GM21717 (cell line): Measurements from ENCODE around the gene HSFX3.
"Not testable (repeated sequence)": the region's sequence is repeated elsewhere in the genome, so short reads cannot be mapped to it uniquely, and the experiment has no call there.

Experiments
- ATAC-seq: cut with Tn5 transposase; IDR thresholded peaks from one replicate; pipeline ENCODE4 v1.9.1; 2021; ENCODE audit warnings: mild to moderate bottlenecking, moderate library complexity; ENCODE audit not compliant: unreplicated experiment

Gene HSFX3

DNA sequence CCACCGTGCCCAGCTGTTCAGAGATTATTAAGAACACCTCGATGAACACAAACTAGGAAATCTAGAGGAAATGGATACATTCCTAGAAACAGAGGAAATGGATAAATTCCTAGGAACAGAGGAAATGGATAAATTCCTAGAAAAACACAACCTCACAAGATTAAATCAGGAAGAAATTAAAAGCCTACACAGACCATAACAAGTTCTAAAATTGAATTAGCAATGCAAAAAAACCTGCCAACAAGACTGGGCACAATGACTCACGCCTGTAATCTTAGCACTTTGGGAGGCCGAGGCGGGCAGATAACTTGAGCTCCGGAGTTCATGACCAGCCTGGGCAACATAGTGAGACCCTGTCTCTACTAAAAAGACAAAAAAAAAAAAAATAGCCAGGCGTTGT, 31.5 kb downstream of the HSFX3 start:
- ATAC-seq = no peak

DNA sequence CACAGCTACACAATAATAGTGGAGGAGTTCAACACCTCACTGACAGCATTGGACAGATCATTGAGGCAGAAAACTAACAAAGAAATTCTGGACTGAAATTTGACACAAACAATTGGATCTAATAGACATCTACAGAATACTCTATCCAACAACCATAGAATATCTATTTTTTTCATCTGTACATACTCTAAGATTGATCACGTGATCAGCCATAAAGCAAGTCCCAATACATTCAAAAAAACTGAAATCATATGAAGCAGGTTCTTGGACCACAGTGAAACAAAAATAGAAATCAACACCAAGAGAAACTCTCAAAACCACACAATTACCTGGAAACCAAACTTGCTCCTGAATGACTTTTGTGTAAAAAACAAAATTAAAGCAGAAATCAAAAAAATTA, 32.4 kb downstream of the HSFX3 start:
- ATAC-seq = no peak

DNA sequence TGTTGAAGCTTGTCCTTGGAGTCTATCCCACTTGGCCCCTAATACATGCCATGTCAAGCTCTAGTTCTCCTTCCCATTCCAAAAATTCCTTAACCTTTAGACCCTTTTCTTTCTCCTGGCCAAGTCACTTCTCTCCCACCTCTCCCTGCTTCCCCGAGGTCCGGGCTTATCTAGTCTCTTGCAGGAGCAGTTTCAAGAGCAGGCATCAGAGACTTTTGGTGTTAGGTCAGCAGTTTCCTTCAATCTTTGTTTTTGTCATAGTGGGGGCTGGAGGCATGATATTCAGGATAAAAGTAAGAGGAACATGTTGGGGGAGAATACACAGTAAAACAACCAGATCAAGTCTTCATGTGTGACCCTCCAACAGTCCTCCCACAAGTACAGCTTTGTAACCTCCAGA, 33.1 kb downstream of the HSFX3 start:
- no peak for ATAC-seq

DNA sequence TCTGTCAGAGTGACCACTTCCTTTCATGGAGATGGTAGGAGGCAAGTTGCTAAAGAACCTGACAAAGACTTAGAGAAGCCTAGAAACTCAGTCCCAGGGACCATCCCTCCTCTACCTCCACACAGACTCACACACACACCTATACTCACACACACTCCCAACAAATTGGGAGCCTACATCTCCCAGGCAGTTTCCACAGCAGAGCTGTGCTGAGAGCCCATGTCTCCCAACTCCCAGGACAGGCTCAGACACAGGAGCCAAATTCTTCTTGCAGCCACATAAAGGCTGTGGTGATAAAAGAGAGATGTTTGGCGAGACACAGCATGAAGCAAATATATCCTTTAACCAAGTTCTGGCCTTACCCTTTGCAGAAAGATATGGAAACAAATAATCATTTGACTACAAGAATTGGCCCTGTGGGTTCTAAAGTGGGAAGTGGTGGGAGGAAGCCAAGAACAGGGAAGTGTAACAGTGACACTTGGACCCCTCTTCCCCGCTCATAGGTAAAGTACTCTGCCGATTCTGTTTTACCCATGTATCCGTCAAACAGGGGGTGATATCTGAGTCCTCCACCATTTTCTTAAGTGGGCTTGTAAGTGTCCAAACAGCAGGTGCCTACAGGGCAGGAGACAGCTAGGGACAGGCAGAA, 33.6 kb downstream of the HSFX3 start:
- ATAC-seq = no peak

DNA sequence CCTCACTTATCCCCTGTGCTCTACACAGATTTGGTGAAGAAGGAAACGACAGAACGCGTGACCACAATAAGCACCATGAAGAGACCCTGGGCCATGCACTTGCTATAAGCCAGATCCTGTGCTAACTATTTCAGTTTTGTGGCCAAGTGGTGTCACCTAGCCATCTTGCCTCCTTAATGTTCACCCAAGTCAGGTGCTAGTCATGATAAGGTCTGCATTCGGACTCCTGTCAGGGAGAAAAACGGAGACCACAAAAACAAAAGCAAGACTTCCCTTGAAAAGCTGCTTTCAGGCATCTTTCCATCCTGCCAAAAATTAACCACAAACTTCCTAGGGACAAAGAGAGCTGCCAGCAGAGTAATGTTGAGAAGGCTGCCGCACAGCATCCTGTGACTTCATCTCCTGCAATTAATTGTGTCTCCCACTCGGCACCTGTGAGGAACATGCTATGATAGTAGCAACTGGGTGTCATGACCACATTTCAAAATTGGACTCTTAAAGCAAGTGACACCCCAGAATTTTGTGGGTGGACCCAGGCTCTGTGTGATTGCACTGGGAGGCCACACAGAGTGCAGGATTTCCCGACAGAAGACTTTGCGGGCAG, 35.8 kb downstream of the HSFX3 start:
- ATAC-seq = no peak

DNA sequence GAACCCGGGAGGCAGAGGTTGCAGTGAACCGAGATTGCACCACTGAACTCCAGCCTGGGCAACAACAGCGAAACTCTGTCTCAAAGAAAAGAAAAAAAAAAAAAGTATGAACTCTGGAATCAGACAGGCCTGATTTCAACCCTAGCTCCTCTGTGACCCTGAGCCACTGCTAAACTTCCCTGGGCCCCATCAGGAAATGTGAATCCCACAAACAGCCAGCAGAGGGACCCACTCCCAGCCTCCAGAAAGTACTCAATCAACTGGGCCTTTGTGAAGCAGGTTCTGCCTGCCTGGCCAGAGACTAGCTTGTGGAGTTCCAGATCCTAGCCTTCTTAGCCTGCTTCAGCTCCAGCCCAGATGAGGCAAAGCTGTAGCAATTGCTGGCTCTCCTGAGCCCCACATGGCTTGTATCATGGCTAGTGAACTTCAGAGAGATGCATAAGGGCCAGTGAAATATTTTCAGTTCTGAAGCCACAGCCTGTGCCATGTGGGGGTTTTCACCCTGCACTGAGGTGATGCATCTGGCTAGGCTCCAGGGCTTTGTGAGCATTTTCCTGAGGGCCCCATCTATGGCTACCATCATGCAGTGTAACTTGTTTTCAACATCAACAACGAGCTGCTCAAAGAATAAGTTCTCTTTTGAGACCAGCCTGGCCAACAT, 37.4 kb downstream of the HSFX3 start:
- ATAC-seq = peak; percentile 81

DNA sequence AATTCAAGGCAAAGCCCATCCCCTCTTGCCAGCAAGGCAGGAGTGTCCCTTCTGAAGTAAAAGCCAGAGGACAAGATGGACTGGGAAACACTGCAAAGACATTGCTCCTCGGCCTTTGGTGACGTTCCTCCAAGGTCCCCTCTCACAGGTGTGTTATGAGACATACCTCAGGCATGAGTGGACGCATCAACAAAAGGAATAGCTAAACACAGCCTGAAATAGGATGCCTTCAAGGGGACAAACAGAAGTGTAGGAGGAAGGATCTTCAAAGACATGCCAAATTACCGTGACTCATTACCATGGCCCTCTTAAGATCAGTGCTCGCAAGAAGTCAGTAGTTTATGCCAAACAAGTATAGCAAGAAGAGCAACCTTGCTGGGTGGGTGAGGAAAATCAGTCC, 38.6 kb downstream of the HSFX3 start:
- no peak for ATAC-seq

DNA sequence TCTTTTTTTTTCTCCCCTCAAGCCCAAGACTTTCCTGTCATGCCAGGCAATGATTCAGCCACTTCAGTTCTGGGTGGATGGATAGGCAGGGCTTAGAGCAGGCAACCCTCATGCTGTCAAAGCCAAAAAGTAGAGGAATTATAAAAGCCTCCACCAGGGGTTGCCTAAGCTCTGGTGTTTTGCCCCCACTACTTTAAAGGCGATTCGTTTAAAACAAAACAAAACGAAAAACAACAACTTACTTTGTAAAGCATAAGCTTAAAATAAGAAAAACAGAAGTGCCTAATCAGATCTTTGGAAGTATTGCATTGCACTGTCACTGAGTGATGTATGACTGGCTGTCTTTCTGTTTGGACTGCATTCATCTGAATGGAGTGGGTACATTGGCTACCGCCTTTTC, 39.3 kb downstream of the HSFX3 start:
- ATAC-seq = no peak

DNA sequence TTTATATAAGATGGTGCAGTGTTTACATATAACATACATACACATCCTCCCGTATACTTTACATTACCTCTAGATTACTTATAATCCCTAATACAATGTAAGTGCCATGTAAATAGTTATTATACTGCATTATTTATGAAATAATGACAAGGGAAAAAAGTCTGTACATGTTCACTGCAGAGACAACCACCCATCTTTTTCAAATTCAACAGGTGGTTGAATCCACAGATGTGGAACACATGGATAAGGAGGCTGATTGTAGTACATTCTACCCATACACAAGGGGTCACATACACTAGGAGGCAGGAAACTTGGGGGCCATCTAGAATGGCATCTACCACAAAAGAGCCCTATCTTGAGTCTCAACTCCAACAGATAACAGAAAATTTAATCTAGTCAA, 41.3 kb downstream of the HSFX3 start:
- no peak for ATAC-seq

DNA sequence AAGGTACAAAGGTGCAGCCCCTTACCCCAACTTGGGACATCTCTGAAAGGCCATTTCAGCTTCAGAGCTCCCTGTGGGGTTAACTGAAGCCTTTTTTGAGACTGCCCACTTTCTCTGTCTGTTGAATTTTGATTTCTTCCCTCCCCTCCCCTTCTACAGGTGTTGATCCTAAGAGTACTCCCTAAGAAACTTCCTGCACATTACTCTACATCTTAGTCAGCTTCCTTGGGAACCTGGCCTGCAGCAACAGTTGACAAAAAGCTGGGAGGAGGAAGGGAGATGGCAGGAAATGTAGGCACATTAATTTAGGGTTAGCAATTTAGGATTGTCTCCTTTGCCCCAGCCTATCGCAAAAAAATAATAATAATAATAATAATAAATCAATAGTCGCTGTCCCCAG, 43.4 kb downstream of the HSFX3 start:
- ATAC-seq = no peak

DNA sequence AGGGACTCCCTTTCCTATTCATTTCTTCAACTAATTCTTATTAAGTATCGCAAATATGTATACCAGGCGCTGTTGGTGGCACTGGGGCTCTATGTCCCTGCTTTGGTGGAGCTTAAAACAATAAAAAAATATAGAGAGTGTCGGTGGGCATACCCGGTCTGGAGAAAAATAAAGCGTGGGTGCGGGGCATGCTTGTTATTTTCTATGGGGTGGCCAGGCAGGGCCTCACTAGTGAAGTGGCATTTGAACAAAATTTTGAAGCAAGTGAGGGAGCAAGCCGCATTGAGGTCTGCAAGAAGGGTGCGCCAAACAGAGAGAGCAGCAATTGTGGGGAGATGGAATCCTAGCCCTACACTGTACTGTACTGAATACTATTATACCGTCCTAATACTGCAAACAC, 44.1 kb downstream of the HSFX3 start:
- ATAC-seq = no peak

DNA sequence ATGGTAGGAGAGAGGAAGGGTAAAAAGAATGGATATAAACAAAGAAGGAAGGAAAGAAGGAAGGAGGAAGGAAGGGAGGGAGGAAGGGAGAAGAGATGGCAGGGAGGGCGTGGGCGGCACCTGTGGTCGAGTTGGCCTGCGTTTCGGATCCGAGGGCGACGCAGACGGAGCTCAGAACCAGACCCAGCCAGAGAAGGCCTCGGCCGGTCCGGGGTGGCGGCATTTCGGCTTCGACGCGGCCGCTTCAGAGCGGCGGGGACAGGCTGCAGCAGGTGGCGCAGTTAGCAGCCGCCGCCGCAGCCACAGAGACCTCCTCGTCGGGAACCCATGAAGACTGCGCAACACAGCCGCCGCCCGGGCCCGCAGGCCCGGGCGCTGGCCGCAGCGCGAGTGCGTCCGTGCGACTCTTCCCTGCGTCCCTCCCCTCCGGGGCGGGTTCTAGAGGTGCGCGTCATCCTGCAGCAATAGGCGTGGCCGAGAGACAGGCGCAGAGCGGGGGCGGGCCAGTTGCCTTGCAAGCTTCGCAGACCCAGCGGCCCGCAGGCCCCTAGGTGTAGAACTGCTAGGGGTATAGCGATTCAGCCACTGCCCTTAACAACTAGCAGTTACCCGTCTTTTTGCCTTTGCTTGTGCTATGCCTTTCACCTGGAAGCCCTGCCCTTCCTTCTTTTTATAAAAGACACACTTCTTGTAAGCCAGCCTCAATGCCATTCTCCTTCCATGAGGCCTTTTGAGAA, 44.6 kb downstream of the HSFX3 start, which contains the start of gene IDS:
IDS (minus strand) TSS at position 392 of the 737 bp plus-strand sequence; CDS start at position 223, 169 bp downstream.
- peak; percentile 68 for ATAC-seq

DNA sequence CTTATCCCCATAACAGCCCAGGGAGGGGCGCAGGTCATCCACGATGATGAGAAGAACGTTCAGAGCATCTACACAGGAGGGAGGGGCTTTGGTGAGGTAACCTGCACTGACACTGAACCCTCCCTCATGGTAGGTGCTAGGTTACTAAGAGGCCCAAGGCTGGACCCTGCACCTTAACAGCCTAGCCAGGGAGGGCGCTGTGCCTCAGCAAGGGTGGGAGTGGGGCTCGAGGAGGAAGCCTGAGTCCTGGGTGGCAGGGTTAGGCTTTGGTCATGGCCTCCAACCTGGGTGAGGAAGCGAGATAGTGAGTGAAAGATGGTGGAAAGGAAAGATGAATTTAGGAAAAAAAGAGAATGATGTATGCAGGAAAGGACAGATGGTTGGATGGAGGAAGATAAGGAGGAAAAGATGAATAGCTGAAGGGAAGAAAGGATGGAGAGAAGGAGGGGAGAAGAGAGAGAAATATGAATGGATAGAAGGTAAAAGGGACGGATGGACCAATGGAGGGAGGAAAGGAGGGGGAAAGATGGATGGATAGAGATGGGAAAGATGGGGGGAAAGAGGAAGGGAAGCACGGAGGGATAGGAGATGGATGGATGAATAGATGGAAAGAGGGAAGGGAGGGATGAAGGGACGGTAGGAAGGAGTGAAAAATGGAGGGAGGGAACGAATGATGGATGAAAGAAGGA, 45.4 kb downstream of the HSFX3 start:
- ATAC-seq = peak; percentile 45

DNA sequence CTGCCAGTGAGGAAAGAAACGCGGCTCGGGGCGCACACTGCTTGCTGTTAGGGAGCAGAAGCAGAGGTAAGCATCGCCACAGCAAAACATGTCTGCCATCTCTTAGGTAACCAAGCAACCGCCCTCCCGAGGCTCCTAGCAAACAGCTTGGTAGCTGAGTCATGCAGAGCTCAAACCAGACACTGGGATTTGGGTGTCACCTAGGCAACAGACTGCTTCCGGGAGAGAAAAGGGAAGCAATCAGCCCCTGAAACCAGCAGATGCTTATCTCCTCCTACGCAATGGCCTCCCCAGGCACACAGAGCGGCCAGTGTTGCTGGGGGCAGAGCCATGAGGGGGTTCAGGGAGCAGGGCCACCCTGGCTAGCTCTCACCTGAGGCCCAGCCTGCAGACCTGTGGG, 46.3 kb downstream of the HSFX3 start:
- ATAC-seq = peak; percentile 80

DNA sequence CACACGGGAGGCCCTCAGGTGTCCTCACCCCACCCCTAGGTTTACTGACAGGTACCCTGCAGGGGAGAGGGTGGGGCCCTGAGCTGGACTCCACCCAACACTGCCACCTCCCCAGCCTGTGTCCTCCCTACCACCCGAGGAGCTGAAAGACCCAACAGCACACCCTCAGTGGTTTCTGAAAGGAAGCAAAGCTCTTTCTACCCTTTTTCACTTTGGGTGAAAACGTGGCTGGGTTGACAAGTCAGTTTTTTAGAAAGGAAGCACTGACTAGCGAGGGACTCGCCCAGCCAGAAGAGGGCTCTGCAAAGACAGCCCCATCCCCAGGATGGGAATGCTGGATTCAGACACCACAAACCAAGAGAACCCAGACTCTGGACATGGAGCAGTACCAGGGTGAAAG, 46.8 kb downstream of the HSFX3 start:
- ATAC-seq = not testable (repeated sequence)

DNA sequence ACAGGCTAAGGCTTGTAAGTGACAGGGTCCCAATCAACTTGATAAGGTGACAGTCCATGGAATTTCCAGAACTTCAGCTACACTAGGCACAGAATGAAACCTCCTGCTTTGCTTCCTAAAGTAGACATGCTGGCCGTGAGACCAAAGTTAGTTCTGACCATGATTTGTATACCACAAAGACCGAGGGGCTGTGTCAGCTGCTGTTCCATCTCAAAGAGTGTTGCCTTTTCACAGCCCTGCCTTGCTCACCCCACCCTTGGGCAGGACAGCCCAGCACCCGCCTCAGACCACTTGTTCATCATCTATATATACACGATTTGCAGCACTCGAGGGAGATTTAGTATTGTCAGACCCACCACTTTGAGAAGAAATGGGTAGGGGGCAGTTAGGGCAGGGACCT, 50.0 kb downstream of the HSFX3 start:
- ATAC-seq = no peak

DNA sequence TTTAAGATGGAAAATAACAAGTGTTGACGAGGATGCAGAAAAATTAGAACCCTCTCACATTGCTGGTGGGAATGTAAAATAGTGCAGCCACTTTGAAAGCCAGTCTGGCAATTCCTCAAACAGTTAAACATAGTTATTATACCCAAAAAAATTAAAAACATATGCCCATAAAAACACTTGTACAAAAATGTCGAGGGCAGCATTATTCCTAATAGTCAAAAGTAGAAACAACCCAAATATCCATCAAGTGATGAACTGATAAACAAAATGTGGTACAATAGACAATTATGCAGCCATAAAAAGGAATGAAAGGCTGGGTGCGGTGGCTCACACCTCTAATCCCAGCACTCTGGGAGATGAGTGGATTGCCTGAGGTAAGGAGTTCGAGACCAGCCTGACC, 51.0 kb downstream of the HSFX3 start:
- no peak for ATAC-seq
